OCI-LY3 (cell line): ENCODE data around the gene GPR183.

Source experiments
- H2AFZ ChIP-seq: fragments of 200-600, 300-600 bp; shearing (Covaris generic); 2 replicates; pipeline ENCODE4 v1.6.0; 2014; ENCODE audit warnings: antibody characterized with exemption, low read depth, low read length
- H3K27ac ChIP-seq: fragments of 200-600, 300-600 bp; sonication (generic); 2 replicates; pipeline ENCODE4 v1.5.1; 2014; ENCODE audit warnings: mild to moderate bottlenecking, low read length, moderate library complexity, mixed read lengths
- H3K27me3 ChIP-seq: fragments of 200-600, 300-600 bp; sonication (generic); 2 replicates; pipeline ENCODE4 v1.6.1; 2014; ENCODE audit warnings: low read depth, low read length, mixed read lengths
- H3K36me3 ChIP-seq: fragments of 200-600, 300-600 bp; sonication (generic); replicated peaks from 2 replicates; pipeline ENCODE3; 2014; ENCODE audit warnings: low read depth, low read length, mixed read lengths
- H3K4me1 ChIP-seq: fragments of 300-600, 200-600 bp; sonication (generic); 2 replicates; pipeline ENCODE4 v1.6.1; 2014; ENCODE audit warnings: low read length, mixed read lengths
- H3K4me2 ChIP-seq: fragments of 200-600, 300-600 bp; sonication (generic); 2 replicates; pipeline ENCODE4 v1.6.1; 2014; ENCODE audit warnings: low read length, mixed read lengths
- H3K4me3 ChIP-seq: fragments of 300-600, 200-600 bp; sonication (generic); 2 replicates; pipeline ENCODE4 v1.5.1; 2014; ENCODE audit warnings: antibody characterized with exemption, mild to moderate bottlenecking, low read length, moderate library complexity
- H3K79me2 ChIP-seq: fragments of 300-600, 200-600 bp; shearing (Covaris generic); 2 replicates; pipeline ENCODE4 v1.6.1; 2014; ENCODE audit warnings: mild to moderate bottlenecking, low read length, mixed read lengths
- H3K9ac ChIP-seq: fragments of 300-600, 200-600 bp; shearing (Covaris generic); 2 replicates; pipeline ENCODE4 v1.6.0; 2014; ENCODE audit warnings: mild to moderate bottlenecking, low read length, moderate library complexity
- H3K9me3 ChIP-seq: fragments of 200-600, 300-600 bp; shearing (Covaris generic); 2 replicates; pipeline ENCODE4 v1.6.1; 2014; ENCODE audit warnings: low read length, mixed read lengths; ENCODE audit not compliant: insufficient read depth
- H4K20me1 ChIP-seq: fragments of 200-600, 300-600 bp; sonication (generic); 2 replicates; pipeline ENCODE4 v1.6.1; 2016; ENCODE audit warnings: low read length, mixed read lengths; ENCODE audit not compliant: insufficient read depth
- EZH2phosphoT487 ChIP-seq: fragments of 200-600 bp; shearing (Covaris generic); IDR thresholded peaks from 2 replicates; pipeline ENCODE4 v1.6.1; 2018; ENCODE audit warnings: antibody characterized with exemption, mixed run types, low read depth
- TF ChIP-seq, protein P1 (sequence below): fragments of 200-600, 300-600 bp; sonication (generic); IDR thresholded peaks from 2 replicates; pipeline ENCODE4 v1.5.1; 2014; ENCODE audit warnings: antibody characterized with exemption, low read length, low read depth

GPR183 gene

DNA sequence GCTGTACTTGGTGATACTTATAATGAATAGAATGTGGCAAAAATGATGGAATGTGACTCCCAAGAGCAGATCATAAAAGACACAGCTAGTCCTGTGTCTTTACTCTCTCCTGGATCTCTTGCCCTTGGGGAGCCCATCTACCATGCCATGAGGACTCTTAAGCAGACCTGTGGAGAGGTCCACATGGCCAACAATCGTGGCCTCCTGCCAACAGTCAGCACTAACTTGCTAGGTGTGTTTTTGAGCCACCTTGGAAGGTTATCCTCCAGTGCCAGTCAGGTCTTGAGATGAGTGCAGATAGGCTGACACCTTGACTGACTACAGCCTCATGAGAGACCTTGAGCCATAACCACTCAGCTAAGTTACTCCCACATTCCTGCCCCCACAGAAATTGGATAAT is 22.3 kb upstream of the GPR183 start:
- Histone ChIP-seq H3K36me3 (peaks cover 13% of the 10 kb centered on the region), H3K4me1 (peaks cover 29% of the 10 kb centered on the region), H3K27ac (no peak overlapping the region), H3K4me2 (no peak overlapping the region), H3K9ac (no peak overlapping the region), H3K9me3 (peaks cover 12% of the 10 kb centered on the region; the same call in 1 of the 2 replicates), H2AFZ (no peak overlapping the region), H3K79me2 (no peaks in the 10 kb centered on the region), H3K4me3 (no peak overlapping the region), H4K20me1 (no peaks in the 10 kb centered on the region), H3K27me3 (0 out of 2 replicates have a peak, but pooled peaks cover 8% of the 10 kb centered on the region)
- no peak for TF ChIP-seq EZH2phosphoT487
- TF ChIP-seq, protein P1, sequence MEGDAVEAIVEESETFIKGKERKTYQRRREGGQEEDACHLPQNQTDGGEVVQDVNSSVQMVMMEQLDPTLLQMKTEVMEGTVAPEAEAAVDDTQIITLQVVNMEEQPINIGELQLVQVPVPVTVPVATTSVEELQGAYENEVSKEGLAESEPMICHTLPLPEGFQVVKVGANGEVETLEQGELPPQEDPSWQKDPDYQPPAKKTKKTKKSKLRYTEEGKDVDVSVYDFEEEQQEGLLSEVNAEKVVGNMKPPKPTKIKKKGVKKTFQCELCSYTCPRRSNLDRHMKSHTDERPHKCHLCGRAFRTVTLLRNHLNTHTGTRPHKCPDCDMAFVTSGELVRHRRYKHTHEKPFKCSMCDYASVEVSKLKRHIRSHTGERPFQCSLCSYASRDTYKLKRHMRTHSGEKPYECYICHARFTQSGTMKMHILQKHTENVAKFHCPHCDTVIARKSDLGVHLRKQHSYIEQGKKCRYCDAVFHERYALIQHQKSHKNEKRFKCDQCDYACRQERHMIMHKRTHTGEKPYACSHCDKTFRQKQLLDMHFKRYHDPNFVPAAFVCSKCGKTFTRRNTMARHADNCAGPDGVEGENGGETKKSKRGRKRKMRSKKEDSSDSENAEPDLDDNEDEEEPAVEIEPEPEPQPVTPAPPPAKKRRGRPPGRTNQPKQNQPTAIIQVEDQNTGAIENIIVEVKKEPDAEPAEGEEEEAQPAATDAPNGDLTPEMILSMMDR: no peak

DNA sequence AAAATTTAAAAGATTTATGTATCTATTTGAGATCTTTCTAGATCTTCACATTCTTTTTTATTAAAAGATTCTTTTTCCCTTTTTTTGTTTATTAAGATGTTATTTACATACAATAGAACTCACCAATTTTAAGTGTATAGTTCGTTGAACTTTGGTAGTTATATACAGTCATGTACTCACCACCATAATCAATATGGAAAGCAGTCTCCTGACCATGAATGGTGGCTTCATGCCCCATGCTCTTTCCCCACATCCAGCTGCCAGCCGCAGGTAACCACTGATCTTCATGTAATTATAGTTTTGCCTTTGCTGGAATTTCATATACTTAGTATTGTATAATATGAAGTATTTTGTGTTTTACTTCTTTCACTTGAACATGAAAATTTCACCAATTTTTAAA is 20.6 kb upstream of the GPR183 start:
- Histone ChIP-seq H2AFZ (no peak overlapping the region), H3K4me1 (peaks cover 42% of the 10 kb centered on the region), H3K27me3 (0 out of 2 replicates have a peak, but pooled peaks cover 8% of the 10 kb centered on the region), H3K79me2 (no peaks in the 10 kb centered on the region), H4K20me1 (no peaks in the 10 kb centered on the region), H3K36me3 (peaks cover 13% of the 10 kb centered on the region), H3K4me3 (no peak overlapping the region), H3K4me2 (no peak overlapping the region), H3K9me3 (peaks cover 12% of the 10 kb centered on the region; the same call in 1 of the 2 replicates), H3K9ac (no peak overlapping the region), H3K27ac (no peak overlapping the region)
- no peak for TF ChIP-seq EZH2phosphoT487
- TF ChIP-seq, protein P1: no peak

DNA sequence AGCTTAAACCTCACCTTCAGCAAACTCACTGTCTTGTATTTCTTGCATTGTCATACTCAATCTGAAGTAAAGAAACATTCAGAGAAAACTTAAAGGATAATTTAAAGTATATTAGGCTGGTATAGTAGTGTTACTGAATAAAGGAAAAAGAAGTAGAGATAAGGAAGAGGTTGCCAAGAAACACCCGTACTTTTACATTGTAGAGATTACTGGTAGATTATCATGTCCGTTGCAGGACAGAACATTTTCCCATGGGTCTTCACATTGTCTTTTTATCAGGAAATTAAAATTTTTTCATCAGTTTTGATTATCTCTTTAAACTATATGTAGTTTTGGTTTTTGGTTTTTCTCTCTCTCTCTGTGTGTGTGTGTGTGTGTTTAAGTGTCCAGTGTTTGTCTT is 19.9 kb upstream of the GPR183 start:
- no peak overlapping the region for H3K4me3 ChIP-seq
- H4K20me1 ChIP-seq: no peaks in the 10 kb centered on the region
- H3K9me3 ChIP-seq: peaks cover 10% of the 10 kb centered on the region; the same call in 1 of the 2 replicates
- no peak overlapping the region for H3K27ac ChIP-seq
- H3K4me2 ChIP-seq: no peak overlapping the region
- no peak overlapping the region for H2AFZ ChIP-seq
- no peaks in the 10 kb centered on the region for H3K79me2 ChIP-seq
- 0 out of 2 replicates have a peak, but pooled peaks cover 8% of the 10 kb centered on the region for H3K27me3 ChIP-seq
- H3K4me1 ChIP-seq: peaks cover 47% of the 10 kb centered on the region
- no peak for TF ChIP-seq EZH2phosphoT487
- TF ChIP-seq, protein P1: no peak
- H3K36me3 ChIP-seq: peaks cover 13% of the 10 kb centered on the region
- no peak overlapping the region for H3K9ac ChIP-seq

DNA sequence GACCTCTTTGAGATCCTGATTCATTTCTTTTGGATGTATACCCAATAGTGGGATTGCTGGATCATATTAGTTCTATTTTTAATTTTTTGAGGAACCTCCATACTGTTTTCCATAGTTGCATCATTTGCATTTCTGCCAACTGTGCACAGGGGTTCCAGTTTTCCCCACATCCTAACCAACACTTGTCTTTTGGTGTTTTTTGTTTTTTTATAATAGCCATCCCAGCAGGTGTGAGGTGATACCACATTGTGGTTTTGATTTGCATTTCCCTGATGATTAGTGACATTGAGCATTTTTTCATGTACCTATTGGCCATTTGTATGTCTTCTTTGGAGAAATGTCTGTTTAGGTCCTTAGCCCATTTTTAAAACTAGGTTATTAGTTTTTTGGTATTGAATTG is 18.8 kb upstream of the GPR183 start:
- H3K27ac ChIP-seq: no peak overlapping the region
- 0 out of 2 replicates have a peak, but pooled peaks cover 5% of the 10 kb centered on the region for H3K27me3 ChIP-seq
- H3K4me2 ChIP-seq: peak overlapping the region; percentile 51
- H3K4me1 ChIP-seq: peaks cover 57% of the 10 kb centered on the region
- TF ChIP-seq EZH2phosphoT487: no peak
- TF ChIP-seq, protein P1: no peak
- H3K9me3 ChIP-seq: peaks cover 10% of the 10 kb centered on the region; the same call in 1 of the 2 replicates
- H2AFZ ChIP-seq: no peak overlapping the region
- peaks cover 13% of the 10 kb centered on the region for H3K36me3 ChIP-seq
- peak overlapping the region; percentile 6; the same call in 1 of the 2 replicates for H3K4me3 ChIP-seq
- H3K9ac ChIP-seq: no peak overlapping the region
- no peaks in the 10 kb centered on the region for H4K20me1 ChIP-seq
- H3K79me2 ChIP-seq: no peaks in the 10 kb centered on the region
